Esophagus muscularis mucosa (tissue), 4 donors: ENCODE results near the gene RETREG2. TPM values are rescaled to one million over a fixed set of nuclear protein-coding genes. Genes with fewer than 3 reads are reported as not detected.

ENCODE experiments used
- DNase-seq: peaks from one replicate; pipeline ENCODE4 v3.0.0-alpha.2; 2017; ENCODE audit errors: extremely low spot score
- H3K27ac ChIP-seq, 4 donors: fragments of 200-600 bp; sonication (generic); replicated peaks in 1 of 4; 1 replicate in 3 of 4; 2 replicates in 1 of 4; pipeline ENCODE4 v1.5.1; 2016 to 2019; ENCODE audit warnings: mild to moderate bottlenecking in 1 of 4
- H3K27me3 ChIP-seq, 4 donors: fragments of 200-600 bp; sonication (generic); one replicate each; pipeline versions ENCODE4 v1.5.1 to v1.6.0; 2016 to 2019
- H3K36me3 ChIP-seq, 4 donors: fragments of 200-600 bp; sonication (generic); one replicate each; pipeline ENCODE4 v1.5.1; 2016 to 2019
- H3K4me1 ChIP-seq, 4 donors: fragments of 200-600 bp; sonication (generic); one replicate each; pipeline ENCODE4 v1.5.1; 2016 to 2019
- H3K4me3 ChIP-seq, 4 donors: fragments of 200-600 bp; sonication (generic); 1 replicate in 2 of 4; 2 replicates in 2 of 4; pipeline ENCODE4 v1.5.1; 2016 to 2019; ENCODE audit warnings: mild to moderate bottlenecking in 4 of 4, moderate library complexity in 1 of 4
- H3K9me3 ChIP-seq, 4 donors: fragments of 200-600 bp; sonication (generic); 1 replicate in 3 of 4; 2 replicates in 1 of 4; pipeline ENCODE4 v1.5.1; 2016 to 2019
- EP300 ChIP-seq: sonication (generic); formaldehyde crosslinking; IDR thresholded peaks from one replicate; pipeline ENCODE4 v1.6.1; 2017; ENCODE audit warnings: antibody characterized with exemption
- POLR2A ChIP-seq: fragments of 450-650 bp; IDR thresholded peaks from one replicate; pipeline ENCODE4 v1.6.1; 2017; ENCODE audit warnings: antibody characterized with exemption, moderate library complexity, mild to moderate bottlenecking, low read depth
- POLR2AphosphoS5 ChIP-seq, 2 donors: sonication (generic); formaldehyde crosslinking; IDR thresholded peaks; one replicate each; pipeline ENCODE4 v1.6.1; 2017; ENCODE audit warnings: antibody characterized with exemption in 2 of 2
- WGBS: methylation state at CpG from one replicate; pipeline ENCODE4 v1.1.5; 2018; 5-methylcytosine and 5-hydroxymethylcytosine counted together
- intact Hi-C: fragments of 100-400 bp; cut with DNase I; formaldehyde crosslinking; loops from one replicate; pipeline ENCODE4 v1.15.1; 2023
- total RNA-seq, 4 donors: library from RNA; depleted of rRNA; stranded (reverse); fragments of >200 nt; gene quantifications; one replicate each; pipeline versions ENCODE4 v1.1.0 to v1.2.1, GENCODE V29; 2016
- TF ChIP-seq, protein P1 (sequence below), 3 experiments: fragments of 200-600 bp in 2 of 3; fragments of 450-650 bp in 1 of 3; sonication (generic) in 2 of 3; IDR thresholded peaks; one replicate each; pipeline ENCODE4 v1.5.1; 2017 to 2019; ENCODE audit warnings: antibody characterized with exemption in 3 of 3, mild to moderate bottlenecking in 2 of 3, moderate library complexity in 1 of 3

The RETREG2 gene
- total RNA-seq, 4 donors from 2014 or later = 44.0 to 69.3 (median 56.3) TPM

DNA sequence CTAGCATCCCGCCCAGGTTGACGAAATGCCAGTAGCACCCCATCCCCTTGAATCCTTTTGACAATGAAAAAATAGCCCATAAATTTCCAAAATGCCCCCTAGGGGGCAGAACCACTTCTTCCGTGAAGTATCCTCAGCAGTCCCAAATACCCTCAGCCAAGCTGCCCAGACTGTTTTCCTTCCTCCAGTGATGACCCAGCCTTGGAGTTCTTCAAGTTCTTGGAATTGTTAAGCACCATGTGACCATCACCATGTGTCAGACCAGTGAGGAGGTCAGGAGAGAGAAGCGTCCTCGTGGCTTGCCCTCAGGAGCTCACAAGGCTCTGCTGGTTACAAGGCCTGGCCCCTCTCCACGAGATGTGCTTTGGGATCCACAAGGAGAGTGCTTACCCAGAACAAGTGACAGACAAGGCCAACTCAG, 6.8 kb upstream of the RETREG2 start:
- TF ChIP-seq POLR2A (no peak), POLR2AphosphoS5 (IDR thresholded peaks at IDR 0.05) (peak; percentile 73 to 80), EP300 (no peak)
- TF ChIP-seq, protein P1, sequence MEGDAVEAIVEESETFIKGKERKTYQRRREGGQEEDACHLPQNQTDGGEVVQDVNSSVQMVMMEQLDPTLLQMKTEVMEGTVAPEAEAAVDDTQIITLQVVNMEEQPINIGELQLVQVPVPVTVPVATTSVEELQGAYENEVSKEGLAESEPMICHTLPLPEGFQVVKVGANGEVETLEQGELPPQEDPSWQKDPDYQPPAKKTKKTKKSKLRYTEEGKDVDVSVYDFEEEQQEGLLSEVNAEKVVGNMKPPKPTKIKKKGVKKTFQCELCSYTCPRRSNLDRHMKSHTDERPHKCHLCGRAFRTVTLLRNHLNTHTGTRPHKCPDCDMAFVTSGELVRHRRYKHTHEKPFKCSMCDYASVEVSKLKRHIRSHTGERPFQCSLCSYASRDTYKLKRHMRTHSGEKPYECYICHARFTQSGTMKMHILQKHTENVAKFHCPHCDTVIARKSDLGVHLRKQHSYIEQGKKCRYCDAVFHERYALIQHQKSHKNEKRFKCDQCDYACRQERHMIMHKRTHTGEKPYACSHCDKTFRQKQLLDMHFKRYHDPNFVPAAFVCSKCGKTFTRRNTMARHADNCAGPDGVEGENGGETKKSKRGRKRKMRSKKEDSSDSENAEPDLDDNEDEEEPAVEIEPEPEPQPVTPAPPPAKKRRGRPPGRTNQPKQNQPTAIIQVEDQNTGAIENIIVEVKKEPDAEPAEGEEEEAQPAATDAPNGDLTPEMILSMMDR (IDR thresholded peaks at IDR 0.05) = peak; percentile 72 to 86 (median 81)
- Histone ChIP-seq H3K9me3 (no peaks in the 10 kb centered on the region), H3K27me3 (no peaks in the 10 kb centered on the region), H3K36me3 (peaks cover 19 to 39% (median 35%) of the 10 kb centered on the region in 4 donors), H3K4me3 (no peak overlapping the region), H3K4me1 (peaks cover 25 to 58% (median 43%) of the 10 kb centered on the region in 4 donors), H3K27ac (peak overlapping the region; percentile 64 to 84 (median 81))
- intact Hi-C loops = loop anchor here (10.0 kb wide), 1 partner anchor 214 kb away; the partner anchor contains the start of gene DNPEP
- WGBS = 42% methylated on average over 6 of the region's 6 CpGs
- DNase-seq = peak; percentile 92

DNA sequence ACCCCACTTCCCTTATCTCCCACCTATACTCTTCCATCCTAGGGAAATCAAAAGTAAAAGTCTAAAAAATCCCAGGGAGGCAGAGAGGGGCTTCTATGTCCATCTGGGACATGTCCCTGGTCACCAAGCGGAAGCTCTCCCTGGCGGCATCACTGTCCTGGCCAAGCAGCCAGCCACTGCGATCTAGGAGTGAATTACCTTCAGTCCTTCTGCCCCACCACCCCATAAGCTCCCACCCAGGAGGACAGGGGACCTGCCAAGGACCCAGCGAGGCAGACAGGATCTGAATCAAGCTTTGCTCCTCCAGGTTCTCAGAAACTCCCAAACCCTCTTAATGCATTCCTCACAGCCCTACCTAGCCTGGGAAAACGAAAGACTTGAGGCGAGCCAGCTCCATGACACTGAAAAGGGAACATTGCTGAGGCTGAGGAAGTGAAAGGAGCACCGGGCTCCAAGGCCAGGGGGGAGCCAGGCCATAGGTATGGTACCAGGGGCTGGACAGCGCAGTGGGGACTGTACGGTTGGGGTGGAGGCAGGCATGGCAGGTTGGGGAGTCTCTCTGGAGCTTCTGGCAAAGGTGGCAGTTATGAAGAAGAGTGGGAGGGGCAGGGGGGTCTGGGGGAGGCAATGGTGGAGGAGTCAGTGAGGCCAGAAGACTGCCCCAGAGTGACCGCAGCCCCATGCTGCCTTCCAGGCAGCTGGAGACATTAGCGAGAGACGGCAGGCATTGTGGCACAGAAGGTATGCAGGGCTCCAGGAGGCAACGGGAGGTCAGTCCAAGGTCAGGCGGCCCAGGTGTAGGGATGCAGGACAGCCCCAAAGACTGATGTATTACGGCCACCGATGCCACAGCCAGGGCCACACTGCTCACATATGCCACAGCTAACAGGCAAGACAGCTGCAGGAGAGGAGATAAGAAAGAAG, 5.6 kb upstream of the RETREG2 start:
- Histone ChIP-seq H3K4me1 (peaks cover 25 to 58% (median 43%) of the 10 kb centered on the region in 4 donors), H3K27me3 (no peaks in the 10 kb centered on the region), H3K36me3 (peaks cover 19 to 39% (median 35%) of the 10 kb centered on the region in 4 donors), H3K4me3 (no peak overlapping the region), H3K9me3 (no peaks in the 10 kb centered on the region), H3K27ac (peak overlapping the region; percentile 64 to 84 (median 81))
- TF ChIP-seq, protein P1 (IDR thresholded peaks at IDR 0.05) = no peak
- TF ChIP-seq POLR2AphosphoS5 (IDR thresholded peaks at IDR 0.05) (no peak), EP300 (no peak), POLR2A (no peak)
- intact Hi-C loops = loop anchor here (10.0 kb wide), 1 partner anchor 212 kb away; the partner anchor contains the start of gene DNPEP
- peak; percentile 74 for DNase-seq
- 95% methylated on average over 15 of the region's 16 CpGs for WGBS

DNA sequence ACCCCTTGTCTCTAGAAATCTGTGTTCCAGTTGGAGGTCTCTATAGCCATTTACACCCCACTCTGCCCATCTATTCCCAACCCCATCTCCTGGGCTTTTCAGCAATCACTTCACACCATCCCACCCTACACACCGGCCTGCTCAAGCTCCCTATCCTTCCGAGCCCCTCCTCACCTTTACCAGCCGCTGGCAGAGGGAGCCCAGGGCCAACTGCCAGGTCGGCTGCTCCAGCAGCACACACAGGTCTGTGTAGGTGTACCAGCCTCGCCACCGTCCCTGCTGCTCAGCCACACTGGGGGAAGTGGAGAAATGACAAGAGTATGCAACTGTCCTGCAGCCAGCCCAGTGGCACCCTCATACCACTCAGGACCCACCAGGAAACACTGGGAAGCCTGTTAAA, 4.9 kb upstream of the RETREG2 start:
- Histone ChIP-seq H3K36me3 (peaks cover 19 to 39% (median 35%) of the 10 kb centered on the region in 4 donors), H3K9me3 (no peaks in the 10 kb centered on the region), H3K27me3 (no peaks in the 10 kb centered on the region), H3K27ac (no peak overlapping the region), H3K4me3 (no peak overlapping the region), H3K4me1 (peaks cover 25 to 58% (median 43%) of the 10 kb centered on the region in 4 donors)
- intact Hi-C loops = loop anchor here (10.0 kb wide), 1 partner anchor 212 kb away; the partner anchor contains the start of gene DNPEP
- 95% methylated on average over 6 of the region's 6 CpGs for WGBS
- TF ChIP-seq EP300 (no peak), POLR2A (no peak), POLR2AphosphoS5 (IDR thresholded peaks at IDR 0.05) (no peak)
- TF ChIP-seq, protein P1 (IDR thresholded peaks at IDR 0.05) = no peak
- DNase-seq = peak; percentile 70

DNA sequence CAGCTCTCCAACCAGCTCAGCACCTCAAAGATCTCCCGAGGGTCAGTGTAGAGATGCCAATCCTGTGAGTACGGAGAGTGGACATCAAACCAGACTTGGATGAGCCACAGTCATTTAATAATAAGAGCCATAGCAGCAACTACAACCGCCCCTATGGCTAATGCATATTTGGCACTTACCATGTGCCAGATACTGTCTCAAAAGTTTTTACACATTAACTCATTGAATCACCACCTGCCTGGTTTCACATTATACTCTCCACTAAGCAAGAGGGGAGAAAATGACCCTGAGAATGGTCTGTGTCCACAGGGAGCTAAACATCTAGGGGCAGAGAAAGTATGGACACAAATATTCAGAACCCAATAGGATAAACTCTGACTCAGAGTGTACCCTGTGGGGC, 3.9 kb upstream of the RETREG2 start:
- Histone ChIP-seq H3K36me3 (peaks cover 19 to 39% (median 35%) of the 10 kb centered on the region in 4 donors), H3K27ac (no peak overlapping the region), H3K4me1 (peaks cover 30 to 65% (median 50%) of the 10 kb centered on the region in 4 donors), H3K27me3 (no peaks in the 10 kb centered on the region), H3K9me3 (no peaks in the 10 kb centered on the region), H3K4me3 (no peak overlapping the region)
- no peak for DNase-seq
- intact Hi-C loops = loop anchor here (10.0 kb wide), 1 partner anchor 211 kb away; the partner anchor contains the start of gene DNPEP
- WGBS = 89% methylated on average over 3 of the region's 3 CpGs
- TF ChIP-seq POLR2AphosphoS5 (IDR thresholded peaks at IDR 0.05) (no peak), EP300 (no peak), POLR2A (no peak)
- TF ChIP-seq, protein P1 (IDR thresholded peaks at IDR 0.05) = no peak
